ENCODE data around the gene PPARD.
"Not testable (repeated sequence)": the region's sequence is repeated elsewhere in the genome, so short reads cannot be mapped to it uniquely, and the experiment has no call there.

PPARD gene

DNA sequence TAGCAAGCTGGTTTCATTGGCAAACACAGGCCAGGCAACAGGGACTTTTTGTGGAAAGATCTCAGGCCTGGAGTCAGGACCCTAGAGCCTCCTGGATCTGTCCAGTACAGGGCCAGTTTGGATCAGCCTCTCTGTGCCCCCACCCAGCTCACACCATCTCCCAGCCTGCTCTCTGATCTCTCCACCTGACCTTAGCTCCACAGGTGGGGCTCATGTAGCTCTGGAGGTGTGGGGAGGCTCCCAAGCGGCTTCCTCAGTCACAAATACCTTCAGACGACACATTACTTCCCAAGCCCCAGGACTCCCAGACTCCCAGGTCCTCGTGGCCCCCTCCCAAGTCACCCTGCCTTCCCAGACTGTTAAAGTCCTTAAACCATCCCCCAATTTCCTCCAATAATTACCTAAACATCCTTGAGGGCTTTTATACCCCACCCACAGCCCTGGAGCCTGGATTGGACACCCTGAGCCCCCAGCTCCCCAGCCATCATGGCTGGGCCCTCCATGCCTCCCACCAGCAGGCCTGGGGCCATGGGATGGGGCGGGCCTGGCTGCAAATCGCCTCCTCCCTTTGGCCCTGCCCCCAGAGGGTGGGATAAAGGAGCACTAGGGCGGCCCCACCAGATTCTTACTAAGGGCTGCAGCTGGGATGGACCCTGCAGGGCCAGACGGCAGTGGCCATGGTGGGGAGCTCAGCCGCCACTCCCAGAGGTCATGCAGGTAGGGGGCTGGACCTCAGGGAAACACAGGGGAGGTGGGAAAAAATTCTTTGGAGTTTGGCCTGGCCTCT, 93.9 kb downstream of the PPARD start:
- Histone ChIP-seq H3K4me1 (ENCODE audit: insufficient read depth, low read length, poor library complexity, severe bottlenecking) (no peaks in the 10 kb centered on the region), H4K20me1 (ENCODE audit: insufficient read depth, low read length, poor library complexity, severe bottlenecking) (no peaks in the 10 kb centered on the region), H3K9me2 (replicated peaks; ENCODE audit: low read depth, low read length) (no peaks in the 10 kb centered on the region), H3K36me3 (ENCODE audit: insufficient read depth, low read length) (no peaks in the 10 kb centered on the region), H3K9ac (ENCODE audit: low read depth, low read length, poor library complexity, severe bottlenecking) (no peak overlapping the region), H3K9me3 (ENCODE audit: insufficient read depth, low read depth, low read length) (no peaks in the 10 kb centered on the region), H3K4me3 (ENCODE audit: low read length, poor library complexity, severe bottlenecking) (no peak overlapping the region), H3K4me2 (ENCODE audit: low read depth, low read length, poor library complexity, severe bottlenecking) (no peak overlapping the region), H2AFZ (ENCODE audit: low read length) (no peak overlapping the region), H3K79me2 (ENCODE audit: insufficient read depth, low read length) (no peaks in the 10 kb centered on the region), H3K27me3 (ENCODE audit: insufficient read depth, low read length, poor library complexity, severe bottlenecking) (no peaks in the 10 kb centered on the region), H3F3A (ENCODE audit: low read depth) (no peaks in the 10 kb centered on the region)
- no peak for TF ChIP-seq EZH2phosphoT487 (IDR thresholded peaks at IDR 0.05; ENCODE audit: borderline replicate concordance)
- TF ChIP-seq, protein P1, sequence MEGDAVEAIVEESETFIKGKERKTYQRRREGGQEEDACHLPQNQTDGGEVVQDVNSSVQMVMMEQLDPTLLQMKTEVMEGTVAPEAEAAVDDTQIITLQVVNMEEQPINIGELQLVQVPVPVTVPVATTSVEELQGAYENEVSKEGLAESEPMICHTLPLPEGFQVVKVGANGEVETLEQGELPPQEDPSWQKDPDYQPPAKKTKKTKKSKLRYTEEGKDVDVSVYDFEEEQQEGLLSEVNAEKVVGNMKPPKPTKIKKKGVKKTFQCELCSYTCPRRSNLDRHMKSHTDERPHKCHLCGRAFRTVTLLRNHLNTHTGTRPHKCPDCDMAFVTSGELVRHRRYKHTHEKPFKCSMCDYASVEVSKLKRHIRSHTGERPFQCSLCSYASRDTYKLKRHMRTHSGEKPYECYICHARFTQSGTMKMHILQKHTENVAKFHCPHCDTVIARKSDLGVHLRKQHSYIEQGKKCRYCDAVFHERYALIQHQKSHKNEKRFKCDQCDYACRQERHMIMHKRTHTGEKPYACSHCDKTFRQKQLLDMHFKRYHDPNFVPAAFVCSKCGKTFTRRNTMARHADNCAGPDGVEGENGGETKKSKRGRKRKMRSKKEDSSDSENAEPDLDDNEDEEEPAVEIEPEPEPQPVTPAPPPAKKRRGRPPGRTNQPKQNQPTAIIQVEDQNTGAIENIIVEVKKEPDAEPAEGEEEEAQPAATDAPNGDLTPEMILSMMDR (conservative IDR thresholded peaks at IDR 0.05; ENCODE audit: low read length) = no peak

DNA sequence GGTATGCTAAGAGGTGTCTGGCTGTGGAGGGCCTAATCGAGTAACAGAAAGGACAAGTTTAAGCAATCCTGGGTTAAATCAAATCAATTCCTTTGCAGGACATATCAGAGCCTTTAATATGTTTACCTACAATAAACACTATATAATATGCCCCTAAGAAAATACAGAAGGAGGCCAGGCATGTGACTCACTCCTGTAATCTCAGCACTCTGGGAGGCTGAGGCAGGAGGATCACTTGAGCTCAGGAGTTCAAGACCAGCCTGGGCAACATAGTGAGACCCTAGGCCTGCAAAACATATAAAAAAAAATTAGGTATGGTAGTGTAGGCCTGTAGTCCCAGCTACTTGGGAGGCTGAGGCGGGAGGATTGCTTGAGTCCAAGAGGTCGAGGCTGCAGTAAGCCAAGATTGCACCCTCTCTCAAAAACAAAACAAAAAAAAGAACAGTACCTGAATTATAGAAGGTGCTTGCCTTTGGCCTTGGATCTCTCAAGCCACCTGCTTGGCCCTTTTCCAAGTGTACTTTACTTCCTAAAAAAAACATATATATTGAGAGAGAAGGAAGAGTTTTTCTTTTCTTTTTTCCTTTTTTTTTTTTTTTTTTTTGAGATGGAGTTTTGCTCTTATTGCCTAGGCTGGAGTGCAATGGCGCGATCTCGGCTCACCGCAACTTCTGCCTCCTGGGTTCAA, 96.2 kb downstream of the PPARD start:
- not testable (repeated sequence) for H3F3A ChIP-seq (ENCODE audit: low read depth); H3K9me2 ChIP-seq (replicated peaks; ENCODE audit: low read depth, low read length); H3K27me3 ChIP-seq (ENCODE audit: insufficient read depth, low read length, poor library complexity, severe bottlenecking); H3K9me3 ChIP-seq (ENCODE audit: insufficient read depth, low read depth, low read length); H2AFZ ChIP-seq (ENCODE audit: low read length); H3K4me3 ChIP-seq (ENCODE audit: low read length, poor library complexity, severe bottlenecking); H3K4me2 ChIP-seq (ENCODE audit: low read depth, low read length, poor library complexity, severe bottlenecking); H3K4me1 ChIP-seq (ENCODE audit: insufficient read depth, low read length, poor library complexity, severe bottlenecking); H3K36me3 ChIP-seq (ENCODE audit: insufficient read depth, low read length); H4K20me1 ChIP-seq (ENCODE audit: insufficient read depth, low read length, poor library complexity, severe bottlenecking); H3K9ac ChIP-seq (ENCODE audit: low read depth, low read length, poor library complexity, severe bottlenecking); H3K79me2 ChIP-seq (ENCODE audit: insufficient read depth, low read length)

DNA sequence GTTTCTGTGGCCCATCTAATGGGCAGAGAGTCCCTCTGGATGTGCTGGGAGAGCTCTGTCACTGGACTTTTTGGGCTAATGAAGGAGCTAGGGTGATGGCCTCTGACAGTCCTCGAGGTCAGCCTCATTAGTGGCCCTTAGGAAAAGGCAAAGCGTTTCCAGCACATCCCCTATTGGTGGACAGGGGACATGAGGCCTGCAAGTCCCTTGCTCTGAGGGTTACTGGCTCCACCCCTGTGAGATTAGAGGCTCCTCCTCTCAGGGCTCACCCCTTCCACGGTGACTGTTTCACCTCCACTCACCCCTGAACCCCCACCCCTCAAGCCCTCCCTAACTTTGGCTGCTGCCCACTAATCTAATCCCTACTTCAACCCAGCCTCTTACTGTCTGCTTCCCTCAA, 97.0 kb downstream of the PPARD start:
- Histone ChIP-seq H3K9me2 (replicated peaks; ENCODE audit: low read depth, low read length) (no peaks in the 10 kb centered on the region), H3K4me2 (ENCODE audit: low read depth, low read length, poor library complexity, severe bottlenecking) (no peak overlapping the region), H3K4me3 (ENCODE audit: low read length, poor library complexity, severe bottlenecking) (no peak overlapping the region), H3K9ac (ENCODE audit: low read depth, low read length, poor library complexity, severe bottlenecking) (no peak overlapping the region), H3K27me3 (ENCODE audit: insufficient read depth, low read length, poor library complexity, severe bottlenecking) (no peaks in the 10 kb centered on the region), H2AFZ (ENCODE audit: low read length) (no peak overlapping the region), H3K9me3 (ENCODE audit: insufficient read depth, low read depth, low read length) (no peaks in the 10 kb centered on the region), H4K20me1 (ENCODE audit: insufficient read depth, low read length, poor library complexity, severe bottlenecking) (no peaks in the 10 kb centered on the region), H3K79me2 (ENCODE audit: insufficient read depth, low read length) (no peaks in the 10 kb centered on the region), H3F3A (ENCODE audit: low read depth) (no peaks in the 10 kb centered on the region), H3K4me1 (ENCODE audit: insufficient read depth, low read length, poor library complexity, severe bottlenecking) (no peaks in the 10 kb centered on the region), H3K36me3 (ENCODE audit: insufficient read depth, low read length) (no peaks in the 10 kb centered on the region)
- TF ChIP-seq EZH2phosphoT487 (IDR thresholded peaks at IDR 0.05; ENCODE audit: borderline replicate concordance) = no peak
- TF ChIP-seq, protein P1 (conservative IDR thresholded peaks at IDR 0.05; ENCODE audit: low read length) = no peak
